Measurements from ENCODE around the gene CAPN10.

Gene CAPN10

DNA sequence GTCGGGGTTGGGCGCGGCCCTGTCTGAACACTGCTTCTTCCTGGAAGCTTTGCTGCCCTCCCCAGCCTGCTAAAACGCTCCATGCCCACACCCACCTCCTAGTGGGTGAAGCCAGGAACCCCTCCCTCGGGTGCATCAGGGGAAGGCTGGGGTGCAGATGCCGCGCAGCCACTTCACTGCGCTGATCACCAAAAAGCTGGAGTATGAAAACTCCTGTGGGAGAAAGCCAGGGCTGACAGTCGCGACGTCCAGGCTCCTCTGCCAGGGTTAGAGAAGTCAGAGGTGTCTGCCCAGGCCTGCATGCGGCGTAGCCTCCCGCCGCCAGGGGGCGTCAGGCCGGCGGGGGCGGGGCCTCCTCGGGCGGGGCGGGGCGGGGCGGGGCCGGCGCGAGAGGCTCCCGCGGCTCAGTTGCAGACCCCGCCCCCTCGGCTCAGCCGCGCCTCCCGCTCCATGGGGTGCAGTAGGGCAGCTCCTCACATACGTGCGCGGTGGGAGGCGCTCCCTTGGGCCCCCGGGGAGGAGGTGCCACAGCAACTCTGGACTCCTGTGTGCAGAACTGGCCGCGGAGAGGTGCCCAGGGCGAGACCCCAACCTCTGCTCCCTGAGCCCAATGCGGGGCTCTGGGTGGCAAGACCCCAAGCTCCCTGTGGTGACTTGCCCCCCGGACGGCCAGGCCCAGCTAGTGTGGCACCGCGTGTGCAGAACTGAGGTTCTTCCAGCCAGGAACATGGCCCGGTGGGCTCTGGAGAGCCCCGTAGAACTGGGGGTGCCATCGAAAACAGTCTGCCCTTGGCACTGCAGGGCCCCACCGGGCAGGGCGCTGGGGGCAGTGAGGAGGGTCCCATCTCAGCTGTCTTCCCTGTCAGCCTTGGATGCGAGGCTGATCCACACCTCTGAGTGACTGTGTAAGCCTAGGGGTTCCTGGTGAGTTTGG lies 20.1 kb upstream of the CAPN10 start:
- TF ChIP-seq, protein P1, sequence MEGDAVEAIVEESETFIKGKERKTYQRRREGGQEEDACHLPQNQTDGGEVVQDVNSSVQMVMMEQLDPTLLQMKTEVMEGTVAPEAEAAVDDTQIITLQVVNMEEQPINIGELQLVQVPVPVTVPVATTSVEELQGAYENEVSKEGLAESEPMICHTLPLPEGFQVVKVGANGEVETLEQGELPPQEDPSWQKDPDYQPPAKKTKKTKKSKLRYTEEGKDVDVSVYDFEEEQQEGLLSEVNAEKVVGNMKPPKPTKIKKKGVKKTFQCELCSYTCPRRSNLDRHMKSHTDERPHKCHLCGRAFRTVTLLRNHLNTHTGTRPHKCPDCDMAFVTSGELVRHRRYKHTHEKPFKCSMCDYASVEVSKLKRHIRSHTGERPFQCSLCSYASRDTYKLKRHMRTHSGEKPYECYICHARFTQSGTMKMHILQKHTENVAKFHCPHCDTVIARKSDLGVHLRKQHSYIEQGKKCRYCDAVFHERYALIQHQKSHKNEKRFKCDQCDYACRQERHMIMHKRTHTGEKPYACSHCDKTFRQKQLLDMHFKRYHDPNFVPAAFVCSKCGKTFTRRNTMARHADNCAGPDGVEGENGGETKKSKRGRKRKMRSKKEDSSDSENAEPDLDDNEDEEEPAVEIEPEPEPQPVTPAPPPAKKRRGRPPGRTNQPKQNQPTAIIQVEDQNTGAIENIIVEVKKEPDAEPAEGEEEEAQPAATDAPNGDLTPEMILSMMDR (conservative IDR thresholded peaks at IDR 0.05) = peak; percentile 97
- H3K27ac ChIP-seq = peak overlapping the region; percentile 91

- TF ChIP-seq, protein P1 (conservative IDR thresholded peaks at IDR 0.05) = no peak
- peak overlapping the region; percentile 91 for H3K27ac ChIP-seq
These were observed 19.2 kb upstream of the CAPN10 start for GRCh38 chr2:240567137-240567871.

DNA sequence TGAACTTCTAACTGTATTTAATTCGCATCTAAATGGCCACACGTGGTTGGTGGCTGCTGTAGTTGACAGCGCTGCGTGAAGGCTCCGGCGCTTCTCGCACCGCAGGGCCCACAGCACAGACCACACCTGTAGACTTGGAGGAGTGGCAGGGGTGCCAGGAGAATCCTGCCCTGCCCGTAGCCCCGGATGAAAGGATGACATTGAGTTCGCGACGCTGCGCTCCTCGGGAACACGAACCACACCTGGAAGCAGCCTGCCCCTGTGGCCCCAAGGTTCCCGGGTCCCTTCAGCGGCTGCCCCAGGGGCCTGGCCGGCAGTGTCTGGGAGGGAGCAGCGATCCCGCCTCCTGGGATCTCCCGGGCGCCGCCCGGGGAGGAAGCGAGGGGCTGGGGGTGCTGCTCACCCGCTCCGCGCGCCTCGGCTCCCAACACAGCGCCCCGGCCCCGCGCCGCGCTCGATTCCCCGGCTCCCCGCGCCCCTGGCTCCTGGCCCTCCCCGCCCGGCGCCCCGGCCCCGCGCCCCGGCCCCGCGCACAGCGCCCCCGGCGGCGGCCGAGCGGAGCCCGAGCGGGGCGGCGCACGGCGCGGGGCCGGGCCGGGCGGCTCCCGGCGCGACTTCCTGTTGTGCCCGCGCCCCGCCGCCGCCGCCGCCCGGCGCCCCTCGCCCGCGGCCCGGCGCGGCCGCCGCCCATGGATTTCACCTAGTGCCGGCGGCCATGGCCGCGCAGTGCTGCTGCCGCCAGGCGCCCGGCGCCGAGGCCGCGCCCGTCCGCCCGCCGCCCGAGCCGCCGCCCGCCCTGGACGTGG lies 18.5 kb upstream of the CAPN10 start, which contains the start of gene RNPEPL1:
RNPEPL1 (plus strand) TSS at position 613 of the 806 bp plus-strand sequence; CDS start at position 716, 103 bp downstream.
- TF ChIP-seq, protein P1 (conservative IDR thresholded peaks at IDR 0.05) = peak; percentile 60
- H3K27ac ChIP-seq = peak within 1 kb of the TSS; percentile 91

GRCh38 chr2:240568678-240569522 lies 17.6 kb upstream of the CAPN10 start:
- H3K27ac ChIP-seq = peak overlapping the region; percentile 91
- TF ChIP-seq, protein P1 (conservative IDR thresholded peaks at IDR 0.05) = no peak

GRCh38 chr2:240569523-240569997 lies 17.0 kb upstream of the CAPN10 start:
- TF ChIP-seq, protein P1 (conservative IDR thresholded peaks at IDR 0.05) = no peak
- peak overlapping the region; percentile 91 for H3K27ac ChIP-seq

- peak overlapping the region; percentile 91 for H3K27ac ChIP-seq
- TF ChIP-seq, protein P1 (conservative IDR thresholded peaks at IDR 0.05) = no peak
These were observed 16.5 kb upstream of the CAPN10 start for GRCh38 chr2:240569998-240570530.
